GM10266 (cell line): Measurements from ENCODE around the gene MMP20.

Experiments
- DNase-seq: peaks from one replicate; pipeline ENCODE4 v3.0.0; 2012; ENCODE audit errors: extremely low spot score
- TF ChIP-seq, protein P1 (sequence below): IDR thresholded peaks from 2 replicates; pipeline ENCODE4 v1.5.1; 2012; ENCODE audit warnings: mild to moderate bottlenecking, low read depth; ENCODE audit not compliant: control insufficient read depth, insufficient read depth; ENCODE audit errors: missing control alignments

The MMP20 gene

GRCh38 chr11:102604011-102604410 lies 21.1 kb downstream of the MMP20 start:
- no peak for DNase-seq
- TF ChIP-seq, protein P1, sequence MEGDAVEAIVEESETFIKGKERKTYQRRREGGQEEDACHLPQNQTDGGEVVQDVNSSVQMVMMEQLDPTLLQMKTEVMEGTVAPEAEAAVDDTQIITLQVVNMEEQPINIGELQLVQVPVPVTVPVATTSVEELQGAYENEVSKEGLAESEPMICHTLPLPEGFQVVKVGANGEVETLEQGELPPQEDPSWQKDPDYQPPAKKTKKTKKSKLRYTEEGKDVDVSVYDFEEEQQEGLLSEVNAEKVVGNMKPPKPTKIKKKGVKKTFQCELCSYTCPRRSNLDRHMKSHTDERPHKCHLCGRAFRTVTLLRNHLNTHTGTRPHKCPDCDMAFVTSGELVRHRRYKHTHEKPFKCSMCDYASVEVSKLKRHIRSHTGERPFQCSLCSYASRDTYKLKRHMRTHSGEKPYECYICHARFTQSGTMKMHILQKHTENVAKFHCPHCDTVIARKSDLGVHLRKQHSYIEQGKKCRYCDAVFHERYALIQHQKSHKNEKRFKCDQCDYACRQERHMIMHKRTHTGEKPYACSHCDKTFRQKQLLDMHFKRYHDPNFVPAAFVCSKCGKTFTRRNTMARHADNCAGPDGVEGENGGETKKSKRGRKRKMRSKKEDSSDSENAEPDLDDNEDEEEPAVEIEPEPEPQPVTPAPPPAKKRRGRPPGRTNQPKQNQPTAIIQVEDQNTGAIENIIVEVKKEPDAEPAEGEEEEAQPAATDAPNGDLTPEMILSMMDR: no peak

DNA sequence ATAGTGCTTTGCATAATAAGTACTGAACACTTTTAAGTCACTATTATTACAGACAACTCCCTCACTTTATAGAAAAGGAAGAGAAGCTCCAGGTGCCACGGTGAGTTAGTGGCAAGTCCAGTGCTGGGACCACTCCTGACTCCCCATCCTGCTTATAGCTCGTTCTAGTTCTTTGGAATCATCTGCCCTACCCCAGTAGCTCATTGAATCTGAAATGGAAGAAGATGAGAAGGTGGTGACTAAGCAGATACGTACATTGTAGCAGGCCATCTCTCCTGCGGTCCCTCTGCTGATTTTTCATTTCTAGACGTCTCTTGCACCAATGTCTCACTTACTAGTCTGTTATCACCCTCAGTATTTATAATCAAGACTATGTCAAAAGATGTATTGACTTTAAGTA lies 21.6 kb downstream of the MMP20 start:
- TF ChIP-seq, protein P1: no peak
- DNase-seq: no peak

DNA sequence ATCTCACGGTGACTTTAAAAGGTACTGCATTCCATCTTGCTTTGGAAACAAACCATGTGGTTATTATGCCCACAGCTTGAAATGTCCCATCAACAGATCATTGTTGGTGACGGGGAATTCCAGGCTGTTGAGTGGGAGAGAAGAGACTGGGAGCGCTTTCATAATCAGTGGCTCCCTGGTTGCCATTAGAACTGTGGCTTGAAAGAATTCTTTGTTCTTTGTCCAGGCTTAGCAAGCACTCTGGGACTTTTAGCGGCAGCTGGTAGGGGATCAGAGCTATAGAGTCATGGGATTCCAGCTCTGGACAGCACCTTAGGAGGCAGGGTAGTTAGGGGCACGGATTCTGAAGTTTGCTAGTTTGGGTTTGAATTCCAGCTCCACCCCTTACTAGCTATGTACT lies 22.0 kb downstream of the MMP20 start:
- DNase-seq: no peak
- TF ChIP-seq, protein P1: no peak

DNA sequence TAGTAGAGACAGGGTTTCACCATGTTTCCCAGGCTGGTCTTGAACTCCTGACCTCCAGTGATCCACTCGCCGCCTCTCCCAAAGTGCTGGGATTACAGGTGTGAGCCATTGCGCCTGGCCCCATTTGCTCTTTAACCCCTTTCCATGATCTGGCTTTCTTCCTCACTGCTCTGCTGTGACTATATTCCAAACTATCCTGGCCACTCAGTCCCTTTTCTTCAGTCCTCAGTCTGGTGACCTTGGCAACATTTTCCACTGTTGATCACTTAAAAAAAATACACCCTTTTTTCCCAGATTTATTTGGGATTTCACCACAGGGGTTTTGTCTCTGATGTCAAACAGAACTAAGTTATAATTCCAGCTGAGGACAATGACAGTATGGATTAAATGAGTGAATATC lies 24.5 kb downstream of the MMP20 start:
- TF ChIP-seq, protein P1: no peak
- DNase-seq: no peak

- DNase-seq: peak; percentile 35
- TF ChIP-seq, protein P1: no peak
Observed at GRCh38 chr11:102599642-102600261, 25.4 kb downstream of the MMP20 start.

DNA sequence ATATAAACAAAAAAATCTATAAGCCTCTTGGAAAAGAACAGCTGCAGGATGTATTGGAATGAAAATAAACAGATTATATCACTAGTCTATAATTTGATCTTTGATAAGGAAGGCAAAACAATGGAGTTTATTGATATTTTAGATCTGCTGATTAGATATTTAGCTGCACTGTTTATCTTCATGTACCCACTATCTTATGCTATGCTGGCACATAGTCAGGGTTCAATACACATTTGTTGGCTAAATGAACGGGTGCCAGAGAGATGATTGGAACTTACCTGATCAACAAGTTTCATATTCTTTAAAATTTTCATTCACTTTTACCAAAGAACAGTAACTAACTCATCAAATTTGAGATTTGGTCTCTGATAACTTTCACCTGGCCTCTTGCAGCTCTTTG lies 26.9 kb downstream of the MMP20 start:
- TF ChIP-seq, protein P1: no peak
- no peak for DNase-seq

DNA sequence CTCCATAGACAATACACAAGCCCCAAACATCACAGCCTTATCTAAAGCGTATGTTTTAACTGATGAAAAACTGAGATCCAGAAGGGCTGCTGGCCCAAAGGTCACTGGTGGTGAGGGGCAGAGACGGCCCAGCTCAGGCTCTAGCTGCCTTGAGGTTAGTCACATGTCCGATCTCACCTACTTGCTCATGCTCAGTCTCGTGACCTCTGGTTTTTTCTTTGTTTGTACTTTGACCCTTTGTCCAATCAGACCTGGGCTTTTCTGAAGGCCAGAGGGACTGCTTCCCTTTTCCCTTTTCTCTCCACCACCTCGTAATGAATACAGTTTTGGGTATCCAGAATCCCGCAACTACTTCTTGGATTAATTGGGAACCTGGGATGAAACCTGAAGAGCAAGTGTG lies 28.6 kb downstream of the MMP20 start:
- TF ChIP-seq, protein P1: no peak
- DNase-seq: no peak
